MM.1S (cell line): ENCODE data around the gene HSDL2.

Experiments
- EZH2 ChIP-seq: fragments of 300-600 bp; sonication (generic); optimal IDR thresholded peaks from 2 replicates; pipeline ENCODE3; 2017; ENCODE audit warnings: low read depth, mild to moderate bottlenecking, antibody characterized with exemption, low read length, mixed read lengths
- EZH2phosphoT487 ChIP-seq: fragments of 300-600 bp; sonication (generic); IDR thresholded peaks from 2 replicates; pipeline ENCODE4 v1.6.1; 2018; ENCODE audit warnings: antibody characterized with exemption, low read length
- TF ChIP-seq, protein P1 (sequence below): fragments of 300-600 bp; sonication (generic); IDR thresholded peaks from 2 replicates; pipeline ENCODE4 v1.5.1; 2016; ENCODE audit warnings: antibody characterized with exemption, low read length, mixed read lengths

DNA sequence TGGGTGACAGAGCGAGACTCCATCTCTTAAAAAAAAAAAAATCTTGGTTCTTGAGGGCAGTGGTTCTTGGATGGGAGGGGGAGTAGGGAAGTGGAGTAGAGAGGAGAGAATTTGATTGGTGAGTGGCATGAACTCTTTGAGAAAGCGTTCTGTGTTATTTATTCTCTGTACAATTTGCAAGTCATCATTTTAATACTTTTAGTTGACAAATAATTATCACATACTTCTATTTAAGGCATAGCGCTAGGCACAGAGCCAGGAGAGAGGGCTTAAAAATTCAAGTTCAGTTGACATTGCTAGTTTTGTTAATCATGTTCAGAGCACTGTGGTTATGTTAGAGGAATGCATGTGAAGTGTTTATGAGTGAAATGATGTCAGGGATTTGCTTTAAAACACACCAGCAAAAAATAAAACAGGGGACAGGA lies 24.6 kb downstream of the HSDL2 start:
- TF ChIP-seq EZH2 (no peak), EZH2phosphoT487 (no peak)
- TF ChIP-seq, protein P1, sequence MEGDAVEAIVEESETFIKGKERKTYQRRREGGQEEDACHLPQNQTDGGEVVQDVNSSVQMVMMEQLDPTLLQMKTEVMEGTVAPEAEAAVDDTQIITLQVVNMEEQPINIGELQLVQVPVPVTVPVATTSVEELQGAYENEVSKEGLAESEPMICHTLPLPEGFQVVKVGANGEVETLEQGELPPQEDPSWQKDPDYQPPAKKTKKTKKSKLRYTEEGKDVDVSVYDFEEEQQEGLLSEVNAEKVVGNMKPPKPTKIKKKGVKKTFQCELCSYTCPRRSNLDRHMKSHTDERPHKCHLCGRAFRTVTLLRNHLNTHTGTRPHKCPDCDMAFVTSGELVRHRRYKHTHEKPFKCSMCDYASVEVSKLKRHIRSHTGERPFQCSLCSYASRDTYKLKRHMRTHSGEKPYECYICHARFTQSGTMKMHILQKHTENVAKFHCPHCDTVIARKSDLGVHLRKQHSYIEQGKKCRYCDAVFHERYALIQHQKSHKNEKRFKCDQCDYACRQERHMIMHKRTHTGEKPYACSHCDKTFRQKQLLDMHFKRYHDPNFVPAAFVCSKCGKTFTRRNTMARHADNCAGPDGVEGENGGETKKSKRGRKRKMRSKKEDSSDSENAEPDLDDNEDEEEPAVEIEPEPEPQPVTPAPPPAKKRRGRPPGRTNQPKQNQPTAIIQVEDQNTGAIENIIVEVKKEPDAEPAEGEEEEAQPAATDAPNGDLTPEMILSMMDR, result no peak
